ENCODE results near the gene ATP5F1C. TPM values are rescaled to one million over a fixed set of nuclear protein-coding genes. Genes with fewer than 3 reads are reported as not detected.

Gene ATP5F1C
- total RNA-seq, 1 donor from 2014 or later = 232 TPM

GRCh38 chr10:7846591-7846990, 58.6 kb downstream of the ATP5F1C start:
- DNase-seq (ENCODE audit: low read depth in 2 of 2) = no peak

GRCh38 chr10:7853226-7853842, 65.4 kb downstream of the ATP5F1C start:
- DNase-seq (ENCODE audit: low read depth in 2 of 2) = no peak

- DNase-seq (ENCODE audit: low read depth in 2 of 2) = no peak
These were observed 65.9 kb downstream of the ATP5F1C start for GRCh38 chr10:7853890-7854289.

GRCh38 chr10:7855205-7855604, 67.2 kb downstream of the ATP5F1C start:
- DNase-seq (ENCODE audit: low read depth in 2 of 2) = no peak

GRCh38 chr10:7856678-7857077, 68.7 kb downstream of the ATP5F1C start:
- DNase-seq (ENCODE audit: low read depth in 2 of 2) = no peak

GRCh38 chr10:7857262-7857661, 69.3 kb downstream of the ATP5F1C start:
- DNase-seq (ENCODE audit: low read depth in 2 of 2) = no peak

Other genes starting within 250 kb of the ATP5F1C start
- under 0.01 and 1.4 TPM in 2 replicates for gene ITIH5, start 121.2 kb upstream of the ATP5F1C start, total RNA-seq
- not detected in 2 replicates for gene ITIH2, start 84.9 kb upstream of the ATP5F1C start, total RNA-seq
- 3.1 and 5.0 TPM in 2 replicates for gene KIN, start 184 bp upstream of the ATP5F1C start, total RNA-seq
- 0.87 and 1.4 TPM in 2 replicates for gene TAF3, start 30.3 kb downstream of the ATP5F1C start, total RNA-seq

Data from lung microvascular endothelial cell (primary cell).